ENCODE results near the gene CERCAM. TPM values are rescaled to one million over a fixed set of nuclear protein-coding genes. Genes with fewer than 3 reads are reported as not detected.

The CERCAM gene
- total and polyA plus RNA-seq, 4 donors: 1.1 to 2.9 (median 1.8) TPM

- WGBS: 98% methylated on average over 10 of the region's 10 CpGs
- H3K27ac ChIP-seq (ENCODE audit: low read depth in 1 of 2, low read length in 2 of 2): no peak overlapping the region
These were observed 60.9 kb downstream of the CERCAM start for GRCh38 chr9:128481561-128481960.

GRCh38 chr9:128482186-128482585 lies 61.5 kb downstream of the CERCAM start:
- Histone ChIP-seq H3K27ac (ENCODE audit: low read depth in 1 of 2, low read length in 2 of 2) (no peak overlapping the region), H3K27me3 (ENCODE audit: control insufficient read depth in 4 of 4, insufficient read depth in 4 of 4, low read length in 3 of 4) (no peaks in the 10 kb centered on the region), H3K4me1 (ENCODE audit: control insufficient read depth in 4 of 4, insufficient read depth in 4 of 4, low read length in 3 of 4) (no peaks in the 10 kb centered on the region), H3K9me3 (ENCODE audit: control insufficient read depth in 4 of 4, low read length in 3 of 4) (no peaks in the 10 kb centered on the region), H3K36me3 (ENCODE audit: control insufficient read depth in 4 of 4, insufficient read depth in 3 of 4, low read depth in 1 of 4, low read length in 3 of 4) (peaks cover 5 to 39% (median 13%) of the 10 kb centered on the region in 4 donors), H3K9ac (ENCODE audit: low read depth in 1 of 2, low read length in 2 of 2) (no peak overlapping the region), H3K4me3 (ENCODE audit: low read depth in 1 of 3, low read length in 3 of 3) (no peak overlapping the region)
- WGBS: 98% methylated on average over 7 of the region's 7 CpGs
- DNase-seq (ENCODE audit: low spot score): no peak
- TF ChIP-seq REST (IDR thresholded peaks at IDR 0.05) (no peak), NR2F2 (IDR thresholded peaks at IDR 0.05) (no peak), SP1 (IDR thresholded peaks at IDR 0.05) (no peak), JUND (IDR thresholded peaks at IDR 0.05) (no peak), YY1 (IDR thresholded peaks at IDR 0.05) (no peak), MAX (IDR thresholded peaks at IDR 0.05) (no peak), GABPA (IDR thresholded peaks at IDR 0.05 in 1 of 2, conservative IDR thresholded peaks at IDR 0.05 in 1 of 2) (no peak), HNF4A (conservative IDR thresholded peaks at IDR 0.05) (no peak), CTCF (IDR thresholded peaks at IDR 0.05; ENCODE audit: low read depth, low read length, missing input control) (no peak), EGR1 (IDR thresholded peaks at IDR 0.05; ENCODE audit: low read depth in 2 of 2) (no peak), HNF4G (IDR thresholded peaks at IDR 0.05) (no peak), FOXA2 (IDR thresholded peaks at IDR 0.05) (no peak)

More at GRCh38 chr9:128481561-128481960, 60.9 kb downstream of the CERCAM start:
- no peak overlapping the region for H3K4me3 ChIP-seq (ENCODE audit: low read depth in 1 of 3, low read length in 3 of 3)
- H3K9ac ChIP-seq (ENCODE audit: low read depth in 1 of 2, low read length in 2 of 2): no peak overlapping the region
- no peak for TF ChIP-seq CTCF (IDR thresholded peaks at IDR 0.05; ENCODE audit: low read depth, low read length, missing input control)
- no peak for TF ChIP-seq EGR1 (IDR thresholded peaks at IDR 0.05; ENCODE audit: low read depth in 2 of 2)
- TF ChIP-seq SP1 (IDR thresholded peaks at IDR 0.05): no peak
- TF ChIP-seq NR2F2 (IDR thresholded peaks at IDR 0.05): no peak
- TF ChIP-seq RXRA (IDR thresholded peaks at IDR 0.05): no peak
- TF ChIP-seq ATF3 (IDR thresholded peaks at IDR 0.05): no peak
- no peak for TF ChIP-seq HNF4G (IDR thresholded peaks at IDR 0.05)
- no peak for TF ChIP-seq FOXA2 (IDR thresholded peaks at IDR 0.05)
- TF ChIP-seq RAD21 (IDR thresholded peaks at IDR 0.05): no peak
- no peak for TF ChIP-seq YY1 (IDR thresholded peaks at IDR 0.05)
- no peak for TF ChIP-seq ZBTB33 (IDR thresholded peaks at IDR 0.05)
- no peak for TF ChIP-seq JUND (IDR thresholded peaks at IDR 0.05)
- TF ChIP-seq GABPA (IDR thresholded peaks at IDR 0.05 in 1 of 2, conservative IDR thresholded peaks at IDR 0.05 in 1 of 2): no peak
- no peak for TF ChIP-seq TAF1 (conservative IDR thresholded peaks at IDR 0.05)
- no peak for DNase-seq (ENCODE audit: low spot score)
- no peaks in the 10 kb centered on the region for H3K27me3 ChIP-seq (ENCODE audit: control insufficient read depth in 4 of 4, insufficient read depth in 4 of 4, low read length in 3 of 4)
- H3K4me1 ChIP-seq (ENCODE audit: control insufficient read depth in 4 of 4, insufficient read depth in 4 of 4, low read length in 3 of 4): no peaks in the 10 kb centered on the region
- no peaks in the 10 kb centered on the region for H3K9me3 ChIP-seq (ENCODE audit: control insufficient read depth in 4 of 4, low read length in 3 of 4)
- peaks cover 2 to 34% (median 11%) of the 10 kb centered on the region in 4 donors for H3K36me3 ChIP-seq (ENCODE audit: control insufficient read depth in 4 of 4, insufficient read depth in 3 of 4, low read depth in 1 of 4, low read length in 3 of 4)

Data from liver (tissue), 9 donors.